ACHN (cell line): Measurements from ENCODE around the gene AK8.
A peak's percentile ranks its signal among the peaks of the same experiment; 100 is the strongest.

Source experiments
- DNase-seq: peaks from one replicate; pipeline ENCODE4 v3.0.0-alpha.2; 2015
- in situ Hi-C: cut with HindIII; loops from 2 replicates; pipeline ENCODE4 v1.10.0; 2017; ENCODE audit warnings: low sequenced_read_pairs, low pct_ligation_motif_present, low pct_unique_long_range_greater_than_20kb

AK8 gene

DNA sequence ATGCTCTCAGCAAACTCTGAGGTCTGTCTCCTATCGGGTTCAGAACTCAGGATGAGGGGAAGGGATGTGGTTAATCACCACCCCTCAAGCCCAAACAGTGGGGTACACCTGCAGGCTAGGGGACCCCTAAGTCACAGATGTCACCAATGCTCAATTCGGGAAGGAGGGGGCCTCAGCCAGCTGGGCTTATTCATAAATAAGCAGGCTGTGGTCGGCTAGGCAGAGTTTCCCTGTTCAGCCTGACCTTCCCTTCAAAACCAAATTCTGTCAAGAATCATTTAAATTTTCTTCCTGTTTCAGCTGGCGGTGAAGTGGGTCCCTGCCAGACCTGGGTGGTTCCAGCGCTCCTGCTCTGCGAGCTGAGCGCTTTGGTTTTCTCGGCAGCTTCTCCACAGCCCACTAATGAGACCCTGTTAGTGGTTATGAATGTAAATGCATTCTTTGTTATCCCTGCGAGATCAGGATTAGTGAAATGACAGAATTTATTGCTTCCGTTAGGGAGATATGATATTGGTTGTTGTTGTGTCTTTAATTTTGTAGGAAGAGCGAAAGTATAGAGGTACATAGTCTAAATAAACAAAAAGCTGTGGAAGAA lies 68.3 kb downstream of the AK8 start:
- in situ Hi-C loops: no loop called here
- DNase-seq: no peak

DNA sequence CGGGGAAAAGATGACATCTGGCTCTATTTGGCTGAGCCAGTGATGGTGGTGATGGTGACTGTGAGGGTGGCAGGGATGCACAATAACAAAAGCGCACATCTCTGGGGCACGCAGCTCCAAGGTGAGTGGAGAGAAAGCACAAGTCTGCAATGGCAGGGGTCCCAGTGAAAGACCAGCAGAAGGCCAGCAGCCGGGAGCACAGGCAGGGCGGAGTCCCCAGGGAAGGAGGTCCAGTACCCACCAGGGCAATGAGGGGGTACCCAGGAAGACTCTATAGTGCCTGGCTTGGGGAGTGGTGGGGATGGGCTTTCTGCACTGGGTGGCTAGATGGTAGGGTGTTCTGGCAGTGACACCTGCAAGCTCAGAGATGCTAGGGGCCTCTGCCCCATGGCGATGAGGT lies 69.4 kb downstream of the AK8 start:
- DNase-seq: no peak
- in situ Hi-C loops: no loop called here

DNA sequence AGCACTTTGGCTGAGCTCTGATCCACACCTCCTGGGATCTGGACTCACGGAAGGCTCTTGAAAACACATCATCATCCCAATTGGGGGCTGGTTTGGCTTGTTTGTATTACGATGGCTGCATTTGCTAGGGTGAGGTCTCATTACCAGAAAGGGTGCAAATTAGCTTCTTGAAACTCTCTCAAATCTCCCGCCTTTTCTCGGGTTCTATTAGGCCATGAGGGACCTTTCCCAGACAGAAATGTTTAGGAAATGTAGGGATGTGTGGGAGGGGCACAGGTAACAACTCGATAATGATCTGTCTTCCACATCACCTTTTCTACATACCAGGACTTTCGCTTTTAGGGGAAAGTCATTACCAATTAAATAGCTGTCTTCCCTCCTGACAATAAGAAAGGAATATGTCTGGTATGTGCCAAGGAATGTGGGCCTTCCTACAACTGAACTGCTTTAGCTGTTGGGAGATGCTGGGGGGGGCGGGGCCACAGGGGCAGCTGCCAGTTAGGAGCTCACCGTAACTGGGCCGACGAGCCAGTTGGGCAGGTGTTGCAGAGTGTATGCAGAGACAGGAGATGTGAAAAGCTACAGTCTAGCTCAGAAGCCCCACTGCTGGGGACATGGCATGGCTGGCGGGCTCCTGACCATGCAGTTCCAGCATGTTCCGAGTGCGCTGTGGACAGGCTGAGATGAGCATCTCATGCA lies 71.2 kb downstream of the AK8 start:
- in situ Hi-C loops: no loop called here

DNA sequence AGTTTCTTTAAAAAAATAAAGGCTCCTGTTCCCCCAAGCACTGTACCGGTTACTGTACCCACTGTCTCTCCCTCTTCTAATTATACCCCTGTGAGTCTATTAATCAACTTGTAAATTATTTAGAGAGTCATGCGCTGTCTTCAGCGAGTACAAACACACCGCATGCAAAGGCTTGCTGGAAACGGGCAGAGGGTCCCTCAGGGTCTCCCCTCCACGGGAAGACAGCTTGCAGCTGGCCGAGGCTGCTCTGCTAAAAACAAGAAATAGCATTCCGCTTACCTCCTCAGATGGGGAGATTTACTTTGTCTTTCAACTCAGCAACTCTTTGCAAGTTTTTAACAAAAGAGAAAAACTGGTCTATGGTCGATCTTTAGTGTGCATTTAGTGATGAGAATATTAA lies 71.8 kb downstream of the AK8 start:
- in situ Hi-C loops: no loop called here

More for the DNA sequence above, 71.2 kb downstream of the AK8 start:
- DNase-seq: no peak

DNA sequence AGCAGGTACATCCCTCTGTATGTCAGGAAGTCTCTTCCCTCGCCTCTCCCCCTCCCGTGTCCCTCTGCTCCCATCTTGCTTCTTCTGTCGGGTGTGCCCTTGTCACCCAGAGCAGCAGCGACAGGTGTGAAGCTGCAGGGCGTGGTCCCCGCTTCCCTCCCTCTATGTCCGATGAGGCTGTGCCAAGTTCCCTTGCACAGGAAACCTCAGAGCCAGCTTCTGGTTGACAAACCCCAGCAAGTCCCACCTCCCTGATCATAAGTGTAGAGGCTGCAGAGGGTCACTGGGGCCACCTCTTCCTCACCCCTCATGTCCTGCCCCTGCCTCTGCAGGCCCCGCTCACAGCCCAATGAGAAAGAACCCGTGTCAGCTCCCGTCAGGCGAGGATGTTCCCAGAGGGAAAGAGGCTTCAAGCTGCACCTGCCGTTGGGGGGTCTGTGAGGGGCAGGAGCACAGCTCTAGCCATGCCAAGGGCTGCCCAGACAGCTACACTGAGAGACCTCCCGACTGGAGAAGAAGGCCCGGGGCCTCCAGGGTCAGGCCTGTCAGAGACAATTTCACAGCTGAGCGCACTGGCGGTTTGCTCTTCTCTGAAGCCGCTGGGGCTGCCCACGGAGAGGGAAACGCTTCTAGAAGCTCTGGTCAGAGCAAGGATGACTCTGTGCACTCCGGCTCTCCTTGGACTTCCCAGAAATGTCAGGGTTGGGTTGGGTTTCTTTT lies 73.3 kb downstream of the AK8 start:
- DNase-seq: peak; percentile 7
- in situ Hi-C loops: no loop called here

More for the DNA sequence above, 71.8 kb downstream of the AK8 start:
- DNase-seq: no peak

DNA sequence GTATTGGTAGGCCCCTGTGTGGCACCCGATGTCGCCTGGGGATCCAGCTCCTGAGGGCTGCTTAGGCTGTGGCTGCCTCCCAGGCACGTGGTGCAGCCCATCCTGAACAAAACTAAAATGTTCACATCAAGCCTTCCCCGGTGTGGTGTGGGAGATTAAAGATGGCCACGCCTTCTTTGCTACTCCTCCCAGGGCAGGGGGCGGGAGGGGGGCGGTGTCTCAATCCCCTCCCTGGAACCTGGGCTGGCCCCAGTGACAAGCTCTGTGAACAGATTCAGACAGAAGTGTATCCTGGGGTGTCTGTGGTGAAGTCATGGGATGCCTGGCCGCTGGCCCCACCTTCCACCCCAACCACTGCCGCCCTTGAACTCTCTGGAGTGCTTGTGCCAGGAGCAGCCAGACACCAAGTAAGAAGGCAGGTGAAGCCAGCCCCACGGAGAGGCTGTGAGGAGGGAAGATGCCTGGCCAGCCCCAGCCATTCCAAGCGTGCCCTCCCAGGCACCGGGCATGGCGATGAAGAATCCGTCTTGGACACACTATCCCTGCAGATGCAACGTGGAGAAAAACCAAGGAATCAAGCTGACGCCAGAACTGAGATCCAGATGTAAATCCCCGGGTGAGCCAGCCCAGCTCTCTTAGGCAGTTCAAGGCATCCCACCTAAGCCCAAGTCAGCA lies 75.8 kb downstream of the AK8 start:
- in situ Hi-C loops: no loop called here
- no peak for DNase-seq

DNA sequence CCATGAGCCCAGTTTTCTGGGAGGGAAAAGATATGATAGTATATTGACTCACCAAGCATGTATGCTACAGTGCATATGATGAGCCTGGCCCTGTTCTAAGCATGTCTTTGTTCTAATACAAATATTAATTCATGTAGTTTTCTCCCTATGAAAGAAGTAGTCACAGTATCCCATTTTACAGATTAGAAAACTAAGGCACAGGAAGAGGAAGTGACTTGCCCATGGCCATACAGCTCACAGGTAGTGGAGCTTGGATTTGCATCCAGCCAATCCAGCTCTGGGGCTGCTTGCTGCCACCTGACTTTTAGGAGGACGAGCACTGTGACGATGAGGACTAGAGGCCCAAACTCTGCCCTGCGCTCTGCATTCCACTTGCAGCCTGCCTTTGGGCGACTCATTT lies 76.4 kb downstream of the AK8 start:
- no peak for DNase-seq
- in situ Hi-C loops: no loop called here

DNA sequence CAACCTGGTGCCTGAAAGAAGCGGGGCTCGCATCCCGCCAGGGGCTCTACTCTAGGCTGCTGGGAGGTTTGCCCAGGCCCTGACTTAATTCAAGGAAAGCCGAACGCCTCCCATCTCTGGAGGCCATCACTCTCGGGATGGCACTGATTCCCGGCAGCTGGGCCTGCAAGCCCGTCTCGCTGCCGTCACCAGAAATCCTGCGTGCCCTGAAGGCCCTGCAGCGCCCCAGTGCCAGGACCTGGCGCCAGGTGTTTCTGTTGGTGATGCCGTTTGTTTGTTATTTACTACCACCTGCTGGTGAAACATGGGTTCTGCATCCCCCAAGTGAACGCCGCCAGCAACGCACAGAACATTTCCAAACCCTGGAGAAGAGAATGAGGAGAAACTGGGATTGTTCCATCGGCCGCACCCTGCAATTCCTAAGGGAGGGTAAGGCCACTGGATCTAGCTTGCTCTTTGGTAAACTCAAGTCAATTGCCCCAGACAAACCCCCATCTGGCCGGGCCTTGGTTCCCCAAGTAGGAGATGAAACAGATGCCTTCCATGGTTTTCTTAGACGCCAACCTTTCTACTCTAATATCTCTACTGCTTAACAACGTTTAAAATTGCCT lies 77.9 kb downstream of the AK8 start:
- in situ Hi-C loops: no loop called here
- peak; percentile 42 for DNase-seq

DNA sequence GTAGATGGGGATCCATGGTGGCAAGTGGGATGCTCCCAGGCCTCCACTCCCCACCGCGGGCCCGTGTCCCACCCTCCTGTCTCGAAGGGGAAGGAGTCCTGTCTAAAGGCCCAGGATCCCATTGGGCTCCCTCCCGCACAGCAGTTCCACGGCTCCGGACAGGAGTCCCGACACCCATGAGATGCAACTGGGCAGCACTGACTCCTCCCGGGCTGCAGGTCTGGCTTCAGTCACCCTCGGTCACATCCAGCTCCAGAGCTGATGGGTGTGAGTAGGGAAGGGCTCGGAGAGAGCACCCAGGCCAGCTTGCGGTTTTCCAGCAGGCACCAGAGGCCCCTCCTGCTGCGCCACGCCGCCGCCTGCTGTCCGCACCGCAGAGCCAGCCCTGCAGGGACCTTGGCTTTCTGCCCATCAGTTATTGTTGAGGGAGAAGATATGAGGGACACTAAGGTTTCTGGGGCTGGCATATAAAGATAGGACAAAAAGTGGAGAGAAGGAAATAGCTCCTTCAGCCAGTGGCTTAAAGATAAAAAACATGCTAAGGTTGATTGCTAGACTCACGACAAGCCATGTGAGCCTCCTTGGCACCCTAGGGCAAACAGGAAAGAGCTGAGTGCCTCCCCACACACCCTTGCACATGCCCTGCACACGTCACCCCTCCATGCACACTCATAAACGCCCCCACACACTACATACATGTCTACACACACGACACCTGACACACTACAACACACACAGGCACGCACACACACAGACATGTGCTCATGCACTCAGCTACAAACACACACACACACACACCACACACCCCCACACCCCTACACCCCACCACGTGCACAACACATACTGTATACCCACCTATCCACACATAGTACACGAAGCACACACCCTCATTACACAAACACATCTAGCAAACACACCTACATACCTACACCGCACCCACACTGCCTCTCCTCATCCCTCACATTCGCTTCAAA lies 79.0 kb downstream of the AK8 start:
- in situ Hi-C loops: no loop called here
- no peak for DNase-seq

DNA sequence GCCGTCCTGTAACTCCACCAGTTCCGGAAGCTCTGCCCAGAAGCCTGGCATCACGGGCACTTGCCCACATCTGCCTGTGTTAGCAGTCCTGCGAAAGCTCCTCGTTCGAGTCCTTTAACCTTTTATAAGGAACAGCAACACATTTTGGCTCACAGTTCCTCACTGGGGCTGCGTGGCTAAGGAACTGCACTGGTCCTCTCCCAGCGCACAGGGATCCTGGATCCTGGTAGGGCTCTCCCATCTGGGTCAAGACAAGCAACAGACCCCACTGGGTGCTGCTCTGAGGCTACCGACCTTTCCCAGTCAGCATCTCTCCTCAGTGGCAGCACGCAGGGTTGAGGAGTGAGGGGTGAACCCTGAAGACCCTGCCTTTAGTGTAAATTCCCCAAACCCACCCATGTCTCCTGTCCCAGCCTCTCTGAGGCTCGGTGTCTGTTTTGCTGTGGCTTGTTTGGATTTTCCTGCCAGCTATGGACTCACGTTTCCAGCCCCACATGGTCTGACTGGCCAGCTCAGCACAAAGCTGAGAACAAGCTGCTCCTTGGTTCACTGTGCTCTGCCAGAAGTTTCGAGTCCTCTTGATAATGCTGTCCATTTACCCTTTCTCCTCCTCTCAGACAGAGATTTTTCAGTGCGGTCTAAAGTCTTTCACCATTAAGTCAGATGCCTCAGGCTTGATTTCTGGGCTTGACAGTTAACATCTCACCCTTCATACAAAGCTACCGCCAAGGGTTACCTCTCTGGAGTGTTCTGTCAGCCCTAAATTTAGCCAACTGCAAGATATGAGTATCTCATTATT lies 80.0 kb downstream of the AK8 start:
- in situ Hi-C loops: no loop called here
- DNase-seq: no peak

DNA sequence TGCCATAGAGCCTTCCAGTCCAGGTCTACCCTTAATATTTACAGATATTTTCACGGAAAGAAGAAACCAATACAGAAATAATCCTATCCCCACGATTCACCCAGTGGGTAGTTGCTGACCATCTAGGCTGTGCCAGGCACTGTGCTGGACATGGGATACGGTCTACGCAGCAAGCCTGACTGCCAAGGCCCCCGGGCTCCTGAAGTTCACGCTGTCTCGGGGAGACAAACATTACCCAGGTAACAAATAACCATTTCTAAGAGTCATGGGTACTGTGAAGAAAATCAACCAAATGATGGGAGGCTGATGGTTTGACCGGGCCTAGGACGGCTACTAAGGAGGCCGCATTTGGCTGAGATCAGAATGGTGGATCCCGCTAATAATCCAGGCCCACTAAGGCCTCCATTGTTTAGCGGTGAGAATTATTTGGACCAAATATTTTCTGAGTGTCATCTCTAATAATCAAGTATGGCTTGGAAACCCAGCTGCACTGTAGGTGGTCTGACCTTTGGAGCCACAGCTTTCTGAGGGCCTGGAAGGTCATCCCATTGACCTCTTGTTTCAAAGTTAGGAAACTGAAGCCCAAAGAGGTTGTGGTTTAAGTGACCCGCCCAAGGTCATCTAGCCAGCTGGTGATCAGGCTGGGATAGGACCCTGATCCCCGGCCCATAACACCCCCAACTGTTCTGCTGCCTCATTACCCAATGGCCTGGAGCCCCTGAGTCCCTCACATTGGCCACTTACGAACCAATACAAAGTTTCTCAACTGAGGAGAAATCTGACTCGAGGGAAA lies 82.4 kb downstream of the AK8 start:
- no peak for DNase-seq
- in situ Hi-C loops: no loop called here

DNA sequence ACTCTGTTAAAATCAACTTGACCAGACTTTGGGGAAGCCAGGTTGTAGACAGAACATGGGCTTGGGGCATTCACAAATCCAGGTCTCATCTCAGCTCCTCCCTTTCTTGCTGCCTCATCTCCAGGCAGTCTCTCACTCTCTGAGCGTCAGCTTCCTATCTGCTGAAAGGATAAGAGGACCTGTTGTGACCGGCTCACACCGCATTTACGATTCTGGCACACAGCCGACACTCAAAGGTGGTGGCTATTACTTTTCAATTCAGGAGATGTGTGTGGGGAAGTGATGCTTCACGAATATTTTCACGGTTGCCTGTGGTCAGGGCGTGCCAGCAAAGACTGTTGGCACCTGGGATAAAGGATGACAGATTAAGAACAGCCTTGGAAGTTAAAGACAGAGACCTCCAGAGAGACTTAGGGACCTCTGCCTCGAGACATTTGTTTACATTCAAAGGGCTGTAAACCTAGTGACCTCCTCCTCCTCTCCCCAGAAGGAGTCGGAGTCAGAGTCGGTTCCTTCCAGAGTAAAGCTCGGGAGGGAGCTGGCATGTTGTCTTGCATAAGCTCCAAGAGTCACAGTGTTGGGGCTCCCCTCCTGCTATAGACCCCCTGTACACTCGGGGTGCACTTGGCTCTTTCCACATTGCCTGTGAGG lies 83.2 kb downstream of the AK8 start:
- DNase-seq: no peak
- in situ Hi-C loops: no loop called here

DNA sequence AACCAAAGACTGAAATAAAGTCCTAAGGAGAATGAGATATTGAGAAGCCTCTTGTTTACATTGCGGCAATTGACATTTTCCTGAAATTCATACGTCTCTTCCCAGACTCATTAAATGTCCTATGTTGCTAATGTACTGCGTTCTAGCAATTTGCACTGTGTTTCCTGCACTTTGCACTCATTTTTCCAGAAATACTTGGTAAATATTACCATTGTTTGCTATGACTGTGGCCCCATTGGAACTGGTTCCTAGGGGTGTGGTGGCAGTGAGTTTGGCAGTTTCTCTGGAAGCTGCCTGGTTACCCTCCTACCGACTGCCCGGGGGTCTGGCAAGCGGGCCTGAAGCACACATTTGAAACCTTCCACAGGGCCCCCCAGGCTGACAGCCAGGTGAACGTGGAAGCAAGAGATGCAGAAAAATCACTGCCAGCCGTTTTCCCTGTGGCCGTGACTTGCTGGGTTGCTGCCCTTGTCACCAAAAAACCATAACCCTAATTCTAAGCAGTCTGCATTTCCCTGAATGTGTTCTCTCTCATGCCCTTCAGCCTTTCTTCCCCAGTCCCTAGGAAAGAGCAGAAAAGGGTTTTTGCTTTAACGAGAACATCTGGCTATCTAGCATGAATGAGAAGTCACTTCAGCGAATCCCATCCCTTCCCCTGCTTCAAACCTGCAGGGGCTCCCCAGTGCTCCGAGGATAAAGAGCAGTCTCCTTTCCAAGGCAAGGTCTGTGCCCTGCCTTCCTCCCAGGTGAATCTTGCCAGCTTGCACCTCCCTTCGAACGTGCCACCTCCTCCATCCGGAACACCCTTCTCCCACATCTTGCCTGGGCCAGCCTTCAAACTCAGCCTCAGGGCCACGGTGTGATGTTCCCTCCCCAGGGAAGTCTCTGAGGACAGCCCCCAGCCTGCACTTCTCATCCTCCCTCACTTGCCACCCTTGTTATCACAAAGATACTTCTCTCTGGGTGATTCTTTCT lies 84.2 kb downstream of the AK8 start:
- in situ Hi-C loops: no loop called here
- DNase-seq: no peak

DNA sequence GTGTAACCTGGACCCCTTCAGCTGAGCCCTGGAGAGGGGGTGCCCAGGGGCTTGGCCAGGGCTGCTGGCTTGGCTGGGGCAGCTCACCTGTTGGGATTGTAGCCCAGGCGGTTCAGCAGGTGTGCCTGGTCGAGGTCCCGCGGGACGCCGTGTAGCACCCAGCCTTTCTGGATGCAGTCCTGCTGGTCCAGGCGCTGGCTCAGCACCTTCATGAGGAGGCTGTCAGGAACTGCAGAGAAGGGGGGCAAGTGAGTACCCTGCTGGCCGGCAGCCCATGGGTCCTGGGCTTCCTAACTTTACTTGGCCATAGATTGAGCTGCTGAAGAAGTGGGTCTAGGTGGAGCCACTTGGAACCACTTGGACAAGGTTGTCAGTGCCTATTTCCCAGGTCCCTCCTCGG lies 85.5 kb downstream of the AK8 start:
- in situ Hi-C loops: no loop called here

DNA sequence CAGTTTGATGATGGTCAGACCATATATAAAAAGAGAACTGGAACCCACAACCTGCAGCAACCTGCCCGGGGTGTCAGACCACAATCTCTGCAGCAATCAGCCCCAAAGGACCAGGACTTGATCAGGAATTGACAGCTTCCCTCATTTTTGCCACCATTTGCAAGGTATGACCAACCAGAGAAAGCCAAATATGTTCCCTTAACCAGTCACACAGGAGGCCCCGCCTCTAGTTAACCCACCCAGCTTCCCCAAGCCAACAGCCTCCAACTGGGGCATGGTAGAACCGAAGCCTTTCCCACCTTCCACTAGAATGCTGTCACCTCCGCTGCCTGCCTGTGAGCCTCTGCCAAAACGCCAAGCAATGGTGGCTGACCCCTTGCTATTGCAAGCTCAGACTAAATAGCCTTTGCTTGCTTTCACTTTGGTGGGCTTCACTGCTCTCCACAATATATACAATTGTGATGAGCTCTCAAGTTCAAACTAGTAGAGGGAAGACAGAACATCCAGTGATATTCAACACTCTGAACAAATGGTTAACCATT lies 86.3 kb downstream of the AK8 start:
- in situ Hi-C loops: no loop called here

More for the DNA sequence above, 85.5 kb downstream of the AK8 start:
- no peak for DNase-seq

More for the DNA sequence above, 86.3 kb downstream of the AK8 start:
- no peak for DNase-seq
